NCI-H526 (cell line): ENCODE results near the gene AFMID.
A peak's percentile ranks its signal among the peaks of the same experiment; 100 is the strongest.
"Not testable (repeated sequence)": the region's sequence is repeated elsewhere in the genome, so short reads cannot be mapped to it uniquely, and the experiment has no call there.

ENCODE experiments used
- DNase-seq, 2 experiments: peaks; one replicate each; lab custom pipeline; 2025; lab: John Stamatoyannopoulos, UW

Gene AFMID

DNA sequence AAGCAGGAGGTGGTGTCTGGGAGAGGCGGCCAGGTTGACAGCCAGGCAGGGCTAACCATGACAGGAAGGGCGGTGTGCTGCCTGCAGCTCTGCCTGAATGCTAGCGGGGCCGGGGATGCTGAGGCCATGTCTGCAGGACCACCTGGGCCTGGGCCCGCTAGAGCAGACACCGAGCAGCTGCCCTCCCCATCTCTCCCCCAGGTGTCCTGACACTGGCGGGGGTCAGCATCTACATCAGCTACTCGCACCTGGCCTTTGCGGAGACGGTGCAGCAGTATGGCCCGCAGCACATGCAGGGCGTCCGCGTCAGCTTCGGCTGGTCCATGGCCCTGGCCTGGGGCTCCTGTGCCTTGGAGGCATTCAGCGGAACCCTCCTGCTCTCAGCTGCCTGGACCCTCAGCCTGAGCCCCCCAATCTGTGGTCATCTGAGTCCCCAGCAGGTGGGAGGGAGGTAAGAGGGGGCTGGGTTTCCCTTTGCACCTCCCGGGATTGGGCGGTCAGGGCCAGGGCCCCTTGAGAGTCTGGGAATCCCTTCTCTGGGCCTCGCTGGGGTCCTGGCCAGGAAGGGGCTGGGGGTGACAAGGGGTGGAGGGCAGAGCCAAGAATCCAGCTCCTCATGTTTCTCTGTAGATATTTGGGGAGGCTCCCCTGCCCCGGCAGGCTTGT lies 51.8 kb downstream of the AFMID start:
- no peak for DNase-seq

DNA sequence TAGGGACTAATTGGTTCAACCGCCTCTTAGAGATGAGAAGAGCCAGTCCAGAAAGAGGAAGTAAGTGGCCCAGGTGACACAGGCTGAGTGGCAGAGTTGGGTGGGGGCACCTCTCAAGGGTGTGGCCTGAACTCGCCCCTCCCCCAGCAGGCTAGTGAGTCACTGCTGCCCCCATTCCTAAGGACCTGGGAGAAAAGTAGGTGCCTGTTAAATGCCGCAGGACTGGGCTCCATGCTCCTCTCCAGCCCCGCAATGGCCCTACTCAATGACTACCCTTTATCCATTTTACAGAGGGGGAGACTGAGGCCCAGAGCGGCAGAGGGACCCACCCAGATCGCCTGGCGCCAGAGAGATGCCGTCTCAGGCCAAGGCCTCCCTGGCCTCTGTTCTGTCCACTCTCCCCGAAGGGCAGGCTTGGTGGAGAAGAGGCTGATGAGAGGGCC lies 52.3 kb downstream of the AFMID start:
- no peak for DNase-seq

DNA sequence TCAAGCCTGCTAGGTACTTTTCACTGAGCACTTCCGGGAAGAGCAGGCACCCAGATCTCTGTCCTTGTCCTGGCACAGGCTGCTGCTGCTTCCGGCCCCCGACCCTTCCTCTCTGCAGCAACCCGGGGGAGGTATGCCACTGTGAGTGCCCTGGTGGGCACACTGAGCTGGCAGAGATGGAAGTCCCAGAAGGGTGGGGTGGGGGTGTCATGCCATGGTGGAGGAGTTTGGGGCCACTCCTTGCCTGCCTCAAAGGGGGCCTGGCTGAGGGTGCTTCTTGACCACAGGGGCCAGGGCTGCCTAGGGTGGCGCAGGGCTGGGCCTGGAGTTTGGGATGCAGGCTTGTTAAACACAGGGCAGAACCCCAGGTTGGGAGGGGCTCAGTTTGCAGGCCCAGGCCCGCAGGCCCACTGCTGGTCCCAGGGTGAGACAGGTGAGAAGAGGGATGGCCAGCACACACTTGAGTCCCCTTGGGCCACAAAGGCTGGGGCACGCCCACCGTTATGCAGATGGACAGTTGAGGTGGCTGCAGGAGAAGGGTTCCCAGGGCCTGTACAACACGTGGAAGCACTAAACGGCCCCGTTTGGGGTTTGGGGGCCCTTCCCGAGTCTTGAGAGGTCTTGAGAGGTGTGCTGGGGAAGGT lies 53.0 kb downstream of the AFMID start:
- DNase-seq: no peak

DNA sequence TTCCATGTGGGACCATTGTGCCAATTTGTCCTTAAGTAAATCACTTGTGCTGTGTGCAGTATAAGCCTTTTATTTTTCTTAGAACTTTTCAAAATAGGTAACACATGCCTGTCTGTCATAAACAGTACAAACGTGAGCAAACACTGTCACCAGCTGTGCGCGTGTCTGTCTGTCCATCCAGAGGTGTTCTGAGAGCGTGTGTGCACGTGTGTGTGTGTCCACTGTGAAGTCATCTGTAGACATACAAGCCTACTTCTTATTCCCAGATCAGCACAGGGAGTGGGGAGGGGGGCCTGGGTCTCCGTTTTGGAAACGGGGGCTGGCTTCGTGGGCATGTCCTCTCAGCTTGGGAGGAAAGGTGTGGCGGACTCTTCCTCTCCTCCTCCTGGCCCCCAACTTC lies 53.7 kb downstream of the AFMID start:
- no peak for DNase-seq

DNA sequence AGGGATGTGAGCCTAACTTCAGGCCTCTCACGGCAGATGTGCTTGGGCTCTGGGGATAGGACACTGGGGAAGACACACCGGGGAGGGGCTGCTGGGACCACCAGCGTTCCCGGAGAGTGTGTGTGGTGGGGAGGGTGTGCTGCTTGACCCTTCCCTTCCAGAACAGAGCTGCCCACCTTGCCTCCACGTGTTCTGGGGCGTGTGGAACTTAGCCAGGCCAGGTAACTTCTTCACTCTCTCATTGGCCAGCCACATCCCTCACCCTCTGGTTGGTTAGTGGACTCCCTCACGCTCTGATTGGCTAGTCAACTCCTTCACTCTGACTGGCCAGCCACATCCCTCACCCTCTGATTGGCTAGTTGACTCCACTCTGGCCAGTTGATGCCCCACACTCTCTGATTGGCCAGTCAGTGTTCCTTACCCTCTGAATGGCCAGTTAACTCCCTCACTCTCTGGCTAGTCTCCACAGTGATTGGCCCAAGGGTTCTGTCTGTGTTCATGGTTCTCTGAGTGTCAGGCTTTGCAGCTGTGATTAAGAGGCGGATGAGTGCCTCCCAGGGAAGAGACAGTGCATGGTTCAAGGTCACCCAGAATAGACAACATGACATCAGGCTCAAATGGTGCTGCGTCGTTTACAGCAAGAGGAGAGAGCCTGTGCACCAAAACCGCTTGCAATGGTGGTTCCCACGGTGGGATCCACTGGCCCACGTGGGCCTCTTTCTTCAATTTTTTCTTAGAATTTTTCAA lies 54.3 kb downstream of the AFMID start:
- peak; percentile 27 to 37 for DNase-seq

DNA sequence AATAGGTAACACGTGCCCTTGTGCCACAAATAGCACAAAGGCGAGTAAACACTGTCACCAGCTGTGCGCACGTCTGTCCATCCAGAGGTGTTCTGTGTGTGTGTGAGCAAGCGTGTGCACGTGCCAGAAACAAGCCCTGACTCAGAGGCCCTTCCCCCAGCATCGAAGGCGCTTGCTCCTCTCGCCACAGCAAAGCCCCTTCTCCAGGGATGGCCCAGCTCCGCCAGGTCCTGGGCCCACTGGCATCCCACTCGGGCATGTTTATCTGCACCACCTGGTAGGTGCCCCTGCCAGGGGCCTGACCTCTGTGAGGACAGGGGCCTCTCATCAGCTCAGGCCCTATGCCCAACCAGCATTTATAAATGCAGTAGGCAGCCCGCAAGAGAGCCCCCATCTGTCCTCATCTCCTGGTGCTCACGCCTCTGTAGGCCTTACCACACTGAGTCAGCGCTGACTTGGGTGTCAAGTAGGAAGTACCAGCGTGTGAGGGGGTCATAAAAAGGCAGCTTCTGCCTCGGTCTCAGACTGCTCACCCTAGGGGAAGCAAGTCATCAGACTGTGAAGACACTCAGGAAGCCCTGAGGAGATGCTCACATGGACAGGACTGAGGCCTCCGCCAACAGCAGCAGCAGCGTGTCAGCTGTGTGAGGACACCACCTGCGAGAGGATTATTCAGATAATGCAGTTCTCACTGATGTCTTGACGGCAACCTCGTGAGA lies 55.0 kb downstream of the AFMID start:
- no peak for DNase-seq

DNA sequence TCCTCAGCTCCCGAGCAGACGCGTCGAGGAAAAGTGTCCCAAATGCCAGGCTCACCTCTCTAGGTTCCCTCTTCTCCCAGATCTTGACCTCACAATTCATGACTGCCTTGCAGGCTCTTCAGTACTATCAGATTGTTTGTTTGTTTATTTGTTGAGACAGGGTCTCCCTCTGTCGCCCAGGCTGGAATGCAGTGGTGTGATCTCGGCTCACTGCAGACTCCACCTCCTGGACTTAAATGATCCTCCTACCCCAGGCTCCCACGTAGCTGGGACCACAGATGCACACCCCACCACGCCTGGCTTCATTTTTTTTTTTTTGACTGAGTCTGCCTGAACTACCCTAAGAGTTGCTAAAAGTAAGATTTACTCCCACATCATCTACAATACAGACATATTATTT lies 60.1 kb downstream of the AFMID start:
- no peak for DNase-seq

DNA sequence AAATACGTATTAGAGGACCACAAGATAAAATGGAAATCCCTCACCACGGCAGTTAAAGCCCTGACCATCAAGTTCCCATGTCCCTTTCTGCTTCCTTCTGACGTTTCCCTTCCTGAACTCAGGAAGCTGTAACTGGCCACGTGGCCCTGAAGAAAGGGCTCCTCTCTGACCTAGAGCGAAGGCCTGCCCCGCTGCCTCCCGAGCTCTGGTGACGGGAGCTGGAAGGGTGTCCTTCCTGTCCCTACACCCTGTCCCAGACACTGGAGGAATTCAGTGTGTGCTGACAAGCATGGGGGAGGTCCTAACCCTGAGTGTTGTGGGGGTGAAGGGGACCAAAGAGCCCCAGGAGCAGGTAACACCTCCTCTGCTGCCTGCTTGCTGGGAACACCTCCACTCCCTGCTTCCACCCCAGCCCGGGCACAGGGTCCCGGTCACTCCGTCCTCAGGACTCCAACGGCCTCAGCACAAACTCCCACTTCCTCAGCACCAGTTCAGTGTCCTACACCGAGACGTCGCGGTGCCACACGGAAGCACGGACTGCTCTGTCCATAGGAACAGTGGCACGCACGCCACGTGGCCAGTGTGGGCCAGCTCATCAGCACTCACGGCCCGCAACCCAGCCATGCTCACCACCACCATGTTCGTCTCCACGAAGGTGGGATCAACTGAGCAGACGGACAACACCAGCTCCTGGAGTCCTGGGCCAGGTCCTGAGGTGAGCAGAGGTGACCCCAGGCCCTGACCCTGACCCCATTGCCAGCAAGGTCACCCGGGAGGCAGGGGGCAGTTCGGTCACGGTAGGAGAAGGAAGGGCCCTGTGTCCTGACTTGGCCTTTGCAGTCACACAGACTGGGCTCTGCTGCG lies 61.1 kb downstream of the AFMID start:
- no peak for DNase-seq

DNA sequence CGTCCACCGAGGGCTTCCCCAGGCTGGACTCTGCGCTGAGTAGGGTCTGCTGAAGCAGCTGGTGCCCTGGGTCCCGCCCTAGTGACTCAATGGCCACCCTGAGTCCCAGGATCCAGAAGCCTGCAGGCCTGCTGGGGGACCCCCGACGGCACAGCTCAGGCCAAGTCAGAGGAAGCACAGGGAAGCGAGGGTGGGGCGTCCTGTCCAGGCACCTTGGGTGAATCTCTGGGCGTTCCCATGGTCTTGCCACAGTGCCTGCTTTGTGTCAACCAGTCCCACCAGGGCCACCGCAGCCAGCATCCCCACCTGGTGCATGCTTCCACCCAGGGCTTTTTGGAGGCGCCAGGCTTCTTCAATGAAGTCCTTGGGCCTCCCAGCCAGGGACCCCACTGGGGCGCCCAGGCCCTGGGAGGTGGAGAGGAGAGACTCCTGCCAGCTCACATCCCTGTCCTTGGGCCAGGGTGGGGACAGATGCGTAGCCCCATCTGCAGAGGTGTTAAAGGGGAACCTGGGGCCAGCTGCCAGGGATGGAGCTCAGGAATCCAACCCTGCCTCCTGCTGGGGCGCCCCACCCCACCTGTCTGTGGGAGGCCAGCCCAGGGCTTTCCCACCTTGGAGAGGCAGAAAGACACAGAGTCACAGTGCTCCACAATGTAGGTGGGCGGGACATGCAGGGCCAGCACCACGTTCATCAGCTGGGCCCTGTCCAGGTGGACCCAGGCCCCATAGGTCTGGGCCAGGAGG lies 62.1 kb downstream of the AFMID start:
- DNase-seq: no peak

DNA sequence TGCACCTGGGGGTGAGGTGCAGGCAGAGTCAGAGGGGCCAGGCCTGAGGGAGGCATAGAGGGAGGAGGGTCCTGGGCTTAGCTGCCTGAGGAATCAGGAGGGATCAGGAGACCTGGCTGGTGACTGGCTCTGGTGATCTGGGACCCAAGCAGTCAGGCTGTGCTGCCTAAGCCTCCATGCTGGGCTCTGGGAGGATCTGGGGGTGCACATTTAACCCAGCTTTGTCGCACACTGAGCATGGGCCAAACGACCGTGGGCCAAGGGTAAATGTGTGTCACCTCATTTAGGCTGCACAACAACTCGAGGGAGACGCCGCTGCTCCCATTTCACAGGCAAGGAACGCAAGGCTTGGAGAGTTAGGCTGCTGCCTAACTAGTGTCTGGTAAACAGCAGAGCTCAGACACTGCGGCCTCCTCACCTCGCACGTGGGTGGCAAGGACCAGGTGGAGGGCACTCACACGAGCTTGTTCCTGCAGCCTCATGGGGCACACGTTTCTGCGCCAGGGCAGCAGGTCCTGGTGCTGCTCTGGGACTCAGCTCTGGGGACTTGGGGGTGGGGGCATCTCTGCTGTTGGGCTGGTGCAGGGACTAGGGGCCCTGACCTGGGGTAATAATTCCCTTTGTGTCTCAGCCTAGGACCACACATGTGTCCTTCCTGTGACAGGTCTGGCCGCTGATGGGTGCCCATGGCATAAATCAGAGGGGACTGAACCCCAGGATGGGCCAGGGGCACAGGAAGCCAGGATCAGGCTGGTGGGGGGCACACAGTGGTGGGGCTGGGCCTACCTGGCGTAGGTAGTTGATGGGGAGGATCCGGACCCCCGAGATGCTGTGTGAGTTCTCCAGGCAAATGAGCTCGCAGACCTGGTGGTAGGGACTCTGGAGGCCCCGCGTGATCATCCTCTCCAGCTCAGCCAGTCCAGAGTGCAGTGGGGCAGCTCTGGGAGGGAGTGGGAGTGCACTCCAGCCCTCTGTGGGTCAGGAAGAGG lies 63.0 kb downstream of the AFMID start:
- no peak for DNase-seq

DNA sequence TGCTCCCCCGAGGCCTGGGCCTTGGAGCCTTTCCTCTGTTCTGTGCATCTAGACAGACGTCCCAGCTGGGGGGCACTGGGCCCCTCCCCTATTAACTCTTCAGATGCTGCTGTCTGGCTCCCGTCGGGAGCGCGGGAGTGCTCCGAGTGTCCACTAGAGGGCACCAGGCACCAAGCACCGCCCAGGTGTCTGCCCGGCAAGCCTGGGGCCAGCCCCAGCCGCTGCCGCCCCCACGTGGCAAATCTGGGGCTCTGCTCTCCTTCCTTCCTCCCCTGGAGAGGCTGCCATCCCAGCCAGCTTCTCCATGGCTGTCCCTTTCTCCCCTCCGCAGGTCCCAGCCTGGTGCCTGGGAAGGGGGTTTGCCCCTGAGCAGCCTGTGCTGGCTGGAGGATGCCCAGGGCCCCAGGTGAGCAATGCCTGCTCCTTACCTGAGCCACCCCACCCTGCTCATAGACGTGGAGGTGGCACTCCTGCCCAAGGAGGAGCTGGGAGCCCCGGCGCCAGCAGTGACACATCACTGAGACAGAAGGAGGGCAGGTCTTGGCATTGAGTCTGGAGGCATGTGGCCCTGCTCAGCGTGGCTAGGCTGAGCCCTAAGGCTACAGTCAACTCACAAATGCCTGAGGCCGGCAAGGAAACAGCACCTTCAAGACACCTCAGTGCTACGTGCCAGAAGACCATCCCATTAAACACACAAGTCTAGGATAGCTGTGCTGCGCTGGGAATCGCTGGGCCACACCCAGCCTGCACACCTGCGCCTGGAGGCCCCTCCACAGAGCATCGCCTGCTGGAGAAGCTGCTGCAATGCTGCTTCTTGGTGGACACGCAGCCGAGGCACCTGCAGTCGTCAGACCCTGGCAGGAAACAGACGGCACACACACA lies 64.0 kb downstream of the AFMID start:
- peak; percentile 70 to 91 for DNase-seq

DNA sequence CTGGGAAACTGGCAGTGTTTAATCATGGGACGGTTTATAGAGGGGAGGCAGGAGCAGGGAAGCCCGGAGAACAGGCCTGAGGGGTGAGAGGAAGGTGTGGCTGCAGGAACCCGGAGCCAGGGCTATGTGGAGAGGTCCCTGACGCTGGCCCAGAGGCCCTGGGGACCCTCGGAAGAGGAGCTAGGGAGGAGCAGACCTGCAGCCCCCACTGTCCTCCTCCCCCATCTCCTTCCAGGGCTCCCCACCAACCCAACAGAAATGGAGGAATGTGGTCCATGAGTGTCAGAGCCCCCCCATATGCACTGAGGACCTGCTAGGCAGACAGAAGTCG lies 64.6 kb downstream of the AFMID start:
- no peak for DNase-seq

DNA sequence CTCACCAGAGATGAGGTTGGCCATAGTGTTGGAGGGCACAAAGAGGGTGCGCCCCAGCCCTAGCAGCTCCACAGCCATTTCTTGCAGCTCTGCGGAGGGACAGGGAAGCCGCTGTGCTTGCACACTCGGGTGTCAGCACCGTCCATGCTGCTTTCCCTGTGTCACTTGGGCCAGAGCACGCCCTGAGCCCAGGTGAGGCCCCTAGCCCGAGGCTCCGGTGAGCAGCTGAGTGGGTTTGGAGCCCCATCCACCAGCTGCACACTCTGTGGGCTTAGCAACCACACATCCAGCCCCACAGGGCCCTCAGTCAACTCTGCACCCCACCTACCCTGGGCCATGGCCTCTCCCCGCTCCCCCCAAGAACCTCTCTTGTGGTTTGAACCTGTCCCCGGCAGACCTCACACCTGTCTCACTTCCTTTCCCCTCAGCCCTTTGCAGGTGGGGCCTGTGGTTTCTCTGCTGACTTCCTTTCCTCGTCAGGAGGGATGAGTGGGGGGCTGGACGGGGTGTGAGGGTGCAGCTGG lies 65.0 kb downstream of the AFMID start:
- DNase-seq: no peak

DNA sequence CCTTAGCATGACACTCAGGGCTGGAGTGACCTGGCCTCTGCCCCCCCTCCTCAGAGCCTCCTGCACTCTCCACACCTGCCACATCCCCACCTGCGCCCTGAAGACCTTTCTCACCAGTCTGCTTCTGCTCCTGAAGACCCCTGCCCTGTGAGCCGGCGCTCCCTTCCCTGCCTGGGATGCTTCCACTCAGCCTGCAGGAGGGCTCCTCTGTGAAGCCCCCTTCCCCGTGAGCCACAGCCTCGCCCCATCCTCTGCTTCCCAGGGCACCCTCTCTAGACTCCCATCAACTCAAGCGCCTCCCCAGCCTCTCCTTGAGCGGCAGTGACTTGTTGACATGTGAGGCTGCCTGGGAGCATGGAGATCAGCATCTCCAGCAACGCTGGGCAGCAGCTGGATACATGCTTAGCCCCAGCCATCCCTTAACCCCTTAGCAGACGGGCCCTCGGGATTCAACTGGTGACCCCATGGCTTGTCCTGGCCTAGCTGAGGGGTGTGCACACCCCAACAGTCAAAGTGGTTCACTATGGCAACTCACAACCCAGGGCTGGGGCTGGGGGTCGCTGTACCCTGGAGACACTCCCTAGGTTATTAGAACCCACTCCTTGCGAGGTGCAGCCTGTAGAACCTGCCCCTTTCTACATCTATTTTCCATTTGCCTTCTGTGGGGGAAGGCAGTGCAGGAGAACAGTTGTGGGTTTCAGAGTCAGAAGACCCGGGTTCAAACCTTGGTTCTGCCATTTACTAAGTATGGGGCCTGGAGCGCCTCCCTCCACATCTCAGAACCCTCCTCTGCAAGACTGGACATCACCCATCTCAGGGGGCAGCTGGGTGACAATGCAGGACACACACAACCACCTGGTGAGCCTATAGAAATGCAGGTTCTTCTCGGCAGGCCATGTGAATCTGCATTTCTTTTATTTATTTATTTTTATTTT lies 65.8 kb downstream of the AFMID start:
- DNase-seq: no peak

DNA sequence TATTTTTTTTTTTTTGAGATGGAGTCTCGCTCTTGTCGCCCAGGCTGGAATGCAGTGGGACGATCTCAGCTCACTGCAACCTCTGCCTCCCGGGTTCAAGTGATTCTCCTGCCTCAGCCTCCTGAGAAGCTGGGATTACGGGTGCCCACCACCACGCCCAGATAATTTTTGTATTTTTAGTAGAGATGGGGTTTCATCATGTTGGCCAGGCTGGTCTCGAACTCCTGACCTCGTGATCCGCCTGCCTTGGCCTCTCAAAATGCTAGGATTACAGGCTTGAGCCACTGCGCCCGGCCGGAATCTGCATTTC lies 66.4 kb downstream of the AFMID start:
- DNase-seq: not testable (repeated sequence)

DNA sequence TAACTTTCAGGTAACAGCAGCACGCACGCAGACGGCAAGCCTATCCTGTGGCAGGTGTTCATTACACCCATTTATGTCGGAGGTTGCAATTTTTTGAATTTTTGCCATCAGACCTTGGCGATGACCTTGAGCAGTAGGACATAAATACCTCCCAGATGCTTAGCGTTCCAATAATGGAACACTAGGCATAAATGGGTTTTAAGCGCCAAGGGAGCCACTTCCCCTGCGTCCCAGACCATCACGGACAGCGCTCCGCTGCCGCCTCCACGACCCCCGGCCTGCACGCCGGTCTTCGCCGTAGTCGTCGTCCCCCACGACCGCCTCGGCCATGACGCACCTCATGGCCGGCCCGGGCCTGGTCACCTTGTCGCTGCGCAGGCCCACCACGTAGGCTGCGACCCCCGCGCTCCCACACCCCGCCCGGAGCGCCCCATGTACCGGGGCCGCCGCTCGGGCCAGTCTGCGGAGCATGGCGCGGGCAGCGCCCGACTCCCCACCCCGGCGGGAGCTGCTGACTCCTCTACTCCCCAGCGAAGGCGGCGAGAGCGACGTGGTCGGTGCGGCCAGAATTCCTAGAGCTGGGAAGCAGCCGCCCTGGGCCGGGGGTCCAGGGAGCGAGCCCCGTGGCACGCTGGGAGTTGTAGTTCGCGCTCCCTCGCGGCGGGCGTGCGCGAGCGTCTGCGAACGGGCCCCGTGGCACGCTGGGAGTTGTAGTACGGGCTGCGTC lies 66.9 kb downstream of the AFMID start:
- DNase-seq: peak; percentile 57 to 94
